HG02588 (cell line): ENCODE results near the gene STK32A.
A peak's percentile ranks its signal among the peaks of the same experiment; 100 is the strongest.

Source experiments
- ATAC-seq: cut with Tn5 transposase; IDR thresholded peaks from one replicate; pipeline ENCODE4 v1.9.1; 2021; ENCODE audit warnings: mild to moderate bottlenecking, moderate library complexity; ENCODE audit not compliant: unreplicated experiment

The STK32A gene

GRCh38 chr5:147388184-147389108, 153.6 kb downstream of the STK32A start:
- ATAC-seq = no peak

- ATAC-seq = no peak
Measured at GRCh38 chr5:147390654-147391225, 155.9 kb downstream of the STK32A start.

- ATAC-seq = peak; percentile 87
Measured at GRCh38 chr5:147391781-147392180, 157.0 kb downstream of the STK32A start.

GRCh38 chr5:147393874-147394672, 159.2 kb downstream of the STK32A start:
- no peak for ATAC-seq

- ATAC-seq = no peak
Measured at GRCh38 chr5:147396070-147396823, 161.4 kb downstream of the STK32A start.

- ATAC-seq = no peak
Measured at GRCh38 chr5:147397616-147398015, 162.8 kb downstream of the STK32A start.

GRCh38 chr5:147398860-147399259, 164.0 kb downstream of the STK32A start:
- ATAC-seq = no peak

- ATAC-seq = no peak
Measured at GRCh38 chr5:147400126-147400809, 165.4 kb downstream of the STK32A start.

GRCh38 chr5:147400881-147401280, 166.1 kb downstream of the STK32A start:
- ATAC-seq = no peak

- ATAC-seq = peak; percentile 90
Measured at GRCh38 chr5:147403651-147404640, 169.1 kb downstream of the STK32A start.

GRCh38 chr5:147404706-147405105, 169.9 kb downstream of the STK32A start:
- ATAC-seq = peak; percentile 23

GRCh38 chr5:147406636-147407035, 171.8 kb downstream of the STK32A start:
- no peak for ATAC-seq

- ATAC-seq = no peak
Measured at GRCh38 chr5:147407094-147407681, 172.4 kb downstream of the STK32A start.

- ATAC-seq = no peak
Measured at GRCh38 chr5:147408980-147409379, 174.2 kb downstream of the STK32A start.

- no peak for ATAC-seq
Measured at GRCh38 chr5:147410496-147411358, 175.9 kb downstream of the STK32A start.

- no peak for ATAC-seq
Measured at GRCh38 chr5:147411359-147412319, 176.8 kb downstream of the STK32A start.
